Testis (tissue), 5 donors: Measurements from ENCODE around the gene IFITM10. TPM values are rescaled to one million over a fixed set of nuclear protein-coding genes. Genes with fewer than 3 reads are reported as not detected.

Source experiments
- DNase-seq: peaks from one replicate; pipeline ENCODE4 v3.0.0-alpha.2; 2019
- H3K27ac ChIP-seq, 2 donors: fragments of 200-600 bp; sonication (generic); one replicate each; pipeline ENCODE4 v1.5.1; 2019
- H3K27me3 ChIP-seq: fragments of 200-600 bp; sonication (generic); one replicate; pipeline ENCODE4 v1.5.1; 2019
- H3K36me3 ChIP-seq: fragments of 200-600 bp; sonication (generic); one replicate; pipeline ENCODE4 v1.5.1; 2017; ENCODE audit warnings: low read depth; ENCODE audit errors: missing control alignments
- H3K4me1 ChIP-seq: fragments of 200-600 bp; sonication (generic); one replicate; pipeline ENCODE4 v1.5.1; 2019
- H3K4me3 ChIP-seq, 2 donors: fragments of 200-600 bp; sonication (generic); one replicate each; pipeline ENCODE4 v1.5.1; 2017 to 2019
- H3K9me3 ChIP-seq: fragments of 200-600 bp; sonication (generic); one replicate; pipeline ENCODE4 v1.5.1; 2017
- POLR2A ChIP-seq: fragments of 450-650 bp; IDR thresholded peaks from one replicate; pipeline ENCODE4 v1.6.1; 2017; ENCODE audit warnings: antibody characterized with exemption, mild to moderate bottlenecking, moderate library complexity
- WGBS, 2 donors: methylation state at CpG; one replicate each; pipeline ENCODE4 v1.1.5; 2018; 5-methylcytosine and 5-hydroxymethylcytosine counted together
- intact Hi-C: fragments of 100-400 bp; cut with DNase I; formaldehyde crosslinking; loops from one replicate; pipeline ENCODE4 v1.15.1; 2023; ENCODE audit warnings: low total_unique reads
- long read RNA-seq, 2 donors: transcript quantifications; one replicate each; lab custom pipeline, GENCODE V29; 2026
- polyA plus RNA-seq: library from polyadenylated mRNA; stranded (reverse); fragments of 350-450 nt; fragmentation: Illumina TruSeq; extraction: RNeasy Lipid Tissue Mini Kit (QIAGEN cat#74804); gene quantifications from one replicate; pipeline ENCODE4 v1.2.3, GENCODE V29; 2014; ENCODE audit warnings: low read depth, low replicate concordance; ENCODE audit not compliant: insufficient read depth
- total RNA-seq, 2 donors: library from RNA; depleted of rRNA; stranded (reverse); fragments of >200 nt; gene quantifications; one replicate each; pipeline ENCODE4 v1.2.3, GENCODE V29; 2016
- TF ChIP-seq, protein P1 (sequence below), 3 experiments: fragments of 450-650 bp in 2 of 3; fragments of 200-600 bp in 1 of 3; sonication (generic) in 1 of 3; IDR thresholded peaks; one replicate each; pipeline ENCODE4 v1.5.1; 2016 to 2019; ENCODE audit warnings: antibody characterized with exemption in 3 of 3, mild to moderate bottlenecking in 2 of 3, moderate library complexity in 1 of 3

Gene IFITM10
- 1 to 10 TPM; 6.0 to 9.6 TPM for total RNA-seq
- polyA plus RNA-seq = 2.6 TPM
- long read RNA-seq, donor 1 = 0 reads
- long read RNA-seq, donor 2 = 0 reads

DNA sequence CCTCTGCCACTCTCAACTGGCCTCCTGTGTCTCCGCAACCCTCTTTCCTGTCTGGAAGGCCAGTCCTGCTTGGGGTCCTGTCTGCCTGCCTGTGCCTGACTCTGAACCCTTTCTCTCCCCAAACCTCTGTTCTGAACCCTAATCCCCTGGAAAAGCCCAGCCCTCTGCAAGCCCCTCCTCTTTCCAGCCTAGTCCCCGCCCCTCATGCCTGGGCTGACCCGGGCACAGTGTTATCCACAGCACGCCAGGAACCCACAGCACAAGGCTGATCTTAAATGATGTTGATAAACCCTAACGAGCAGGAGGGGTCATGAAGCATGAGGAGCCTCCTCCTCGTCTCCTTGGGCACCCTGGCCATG lies at the start of gene IFITM10:
TSS of gene IFITM10 (minus strand) at position 115 of the 359 bp plus-strand sequence. CDS start 153 bp downstream, outside the sequence.
- intact Hi-C loops = no loop called here

GRCh38 chr11:1797391-1798125 lies 47.2 kb upstream of the IFITM10 start:
- Histone ChIP-seq H3K4me3 (no peak overlapping the region), H3K4me1 (peaks cover 5% of the 10 kb centered on the region), H3K27me3 (no peaks in the 10 kb centered on the region), H3K36me3 (no peaks in the 10 kb centered on the region), H3K27ac (no peak overlapping the region), H3K9me3 (no peaks in the 10 kb centered on the region)
- TF ChIP-seq, protein P1, sequence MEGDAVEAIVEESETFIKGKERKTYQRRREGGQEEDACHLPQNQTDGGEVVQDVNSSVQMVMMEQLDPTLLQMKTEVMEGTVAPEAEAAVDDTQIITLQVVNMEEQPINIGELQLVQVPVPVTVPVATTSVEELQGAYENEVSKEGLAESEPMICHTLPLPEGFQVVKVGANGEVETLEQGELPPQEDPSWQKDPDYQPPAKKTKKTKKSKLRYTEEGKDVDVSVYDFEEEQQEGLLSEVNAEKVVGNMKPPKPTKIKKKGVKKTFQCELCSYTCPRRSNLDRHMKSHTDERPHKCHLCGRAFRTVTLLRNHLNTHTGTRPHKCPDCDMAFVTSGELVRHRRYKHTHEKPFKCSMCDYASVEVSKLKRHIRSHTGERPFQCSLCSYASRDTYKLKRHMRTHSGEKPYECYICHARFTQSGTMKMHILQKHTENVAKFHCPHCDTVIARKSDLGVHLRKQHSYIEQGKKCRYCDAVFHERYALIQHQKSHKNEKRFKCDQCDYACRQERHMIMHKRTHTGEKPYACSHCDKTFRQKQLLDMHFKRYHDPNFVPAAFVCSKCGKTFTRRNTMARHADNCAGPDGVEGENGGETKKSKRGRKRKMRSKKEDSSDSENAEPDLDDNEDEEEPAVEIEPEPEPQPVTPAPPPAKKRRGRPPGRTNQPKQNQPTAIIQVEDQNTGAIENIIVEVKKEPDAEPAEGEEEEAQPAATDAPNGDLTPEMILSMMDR (IDR thresholded peaks at IDR 0.05) = no peak
- no peak for TF ChIP-seq POLR2A
- WGBS, 2 donors = 89 to 91% methylated on average over 14 of the region's 14 CpGs
- no peak for DNase-seq
- intact Hi-C loops = no loop called here

More for the DNA sequence above, at the start of gene IFITM10:
- no peak for DNase-seq
- Histone ChIP-seq H3K9me3 (no peaks in the 10 kb centered on the region), H3K36me3 (no peaks in the 10 kb centered on the region), H3K27ac (peak within 1 kb of the TSS in 1 of 2 donors; percentile 44), H3K4me1 (peaks cover 29% of the 10 kb centered on the region), H3K27me3 (no peaks in the 10 kb centered on the region), H3K4me3 (no peak within 1 kb of the TSS)
- no peak for TF ChIP-seq POLR2A
- TF ChIP-seq, protein P1 (IDR thresholded peaks at IDR 0.05) = no peak
- 38 to 53% methylated on average over 5 to 6 of the region's 6 CpGs for WGBS, 2 donors

DNA sequence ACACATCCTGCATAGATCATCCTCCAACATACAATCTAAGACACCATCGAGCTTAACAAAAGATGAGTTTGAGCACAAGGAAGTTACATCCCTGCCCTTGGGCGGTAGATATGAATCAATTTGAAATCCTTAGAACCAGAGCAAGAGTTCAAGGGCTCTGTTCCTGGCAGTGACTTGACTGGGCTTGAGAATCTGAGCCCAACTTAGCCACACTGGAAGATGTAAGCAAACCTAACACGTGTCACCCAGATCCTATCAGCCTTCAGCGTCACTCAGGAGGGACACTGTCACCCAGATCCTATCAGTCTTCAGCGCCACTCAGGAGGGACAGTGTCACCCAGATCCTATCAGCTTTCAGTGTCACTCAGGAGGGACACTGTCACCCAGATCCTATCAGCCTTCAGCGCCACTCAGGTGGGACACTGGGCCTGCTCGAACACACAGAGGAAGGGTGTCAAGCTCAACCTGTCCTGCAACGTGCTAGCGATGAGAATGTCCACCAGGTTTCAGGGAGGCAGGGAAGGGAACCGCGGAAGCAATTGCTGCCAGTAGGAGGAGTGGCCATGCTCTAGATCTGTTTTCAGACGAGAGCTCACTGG lies 46.1 kb upstream of the IFITM10 start:
- 85% methylated on average over 12 of the region's 12 CpGs for WGBS, 2 donors
- H3K9me3 ChIP-seq = no peaks in the 10 kb centered on the region
- H3K4me3 ChIP-seq = no peak overlapping the region
- intact Hi-C loops = no loop called here
- H3K4me1 ChIP-seq = peaks cover 5% of the 10 kb centered on the region
- H3K27ac ChIP-seq = no peak overlapping the region
- H3K36me3 ChIP-seq = no peaks in the 10 kb centered on the region
- DNase-seq = no peak
- H3K27me3 ChIP-seq = no peaks in the 10 kb centered on the region
- TF ChIP-seq, protein P1 (IDR thresholded peaks at IDR 0.05) = no peak
- TF ChIP-seq POLR2A = no peak

- no peak overlapping the region for H3K4me3 ChIP-seq
- no peaks in the 10 kb centered on the region for H3K4me1 ChIP-seq
- H3K36me3 ChIP-seq = no peaks in the 10 kb centered on the region
- 73 to 75% methylated on average over 3 of the region's 3 CpGs for WGBS, 2 donors
- DNase-seq = no peak
- no peak overlapping the region for H3K27ac ChIP-seq
- intact Hi-C loops = no loop called here
- no peaks in the 10 kb centered on the region for H3K27me3 ChIP-seq
- no peak for TF ChIP-seq POLR2A
- TF ChIP-seq, protein P1 (IDR thresholded peaks at IDR 0.05) = no peak
- H3K9me3 ChIP-seq = no peaks in the 10 kb centered on the region
Observed at GRCh38 chr11:1793081-1793480, 42.7 kb upstream of the IFITM10 start.
